PC-9 (cell line): ENCODE results near the gene SFT2D1. TPM values are rescaled to one million over a fixed set of nuclear protein-coding genes. Genes with fewer than 3 reads are reported as not detected.

Experiments used
- BruUV-seq: library from RNA; stranded (reverse); fragments of 400-500 nt; replicated peaks from 2 replicates; lab custom pipeline; 2021; lab: Mats Ljungman, UMichigan
- CTCF ChIA-PET: fragments of 300-600 bp; sonication (Branson Sonifier 250); formaldehyde crosslinking; loops from one replicate; lab custom pipeline; 2022; ENCODE audit warnings: antibody characterized with exemption; lab: Charles Lee
- POLR2A ChIA-PET: fragments of 300-600 bp; sonication (Branson Sonifier 250); formaldehyde crosslinking; loops from one replicate; lab custom pipeline; 2022; ENCODE audit warnings: antibody characterized with exemption; ENCODE audit not compliant: unreplicated experiment; lab: Charles Lee
- DNase-seq, 2 experiments: peaks; one replicate each; pipeline versions ENCODE4 v3.0.0 to v3.0.0-alpha.2; 2015 to 2022; ENCODE audit warnings: mixed read lengths in 1 of 2
- H2AFZ ChIP-seq: fragments of 200-600 bp; sonication (generic); 2 replicates; pipeline ENCODE4 v1.8.1; 2017; ENCODE audit warnings: antibody characterized with exemption
- H3F3A ChIP-seq: fragments of 200-600 bp; sonication (generic); 2 replicates; pipeline ENCODE4 v1.8.1; 2017; ENCODE audit warnings: antibody characterized with exemption, mild to moderate bottlenecking, low read depth; ENCODE audit not compliant: insufficient read depth
- H3K27ac ChIP-seq: fragments of 200-600 bp; sonication (generic); 2 replicates; pipeline ENCODE4 v1.6.1; 2016; ENCODE audit warnings: mixed run types
- H3K27me3 ChIP-seq: fragments of 200-600 bp; sonication (generic); 2 replicates; pipeline ENCODE4 v1.6.1; 2016; ENCODE audit warnings: low read depth, mixed run types; ENCODE audit not compliant: insufficient read depth
- H3K36me3 ChIP-seq: fragments of 200-600 bp; sonication (generic); 2 replicates; pipeline ENCODE4 v1.6.1; 2016; ENCODE audit warnings: low read depth, mixed run types
- H3K4me1 ChIP-seq: fragments of 200-600 bp; sonication (generic); replicated peaks from 2 replicates; pipeline ENCODE4 v1.6.1; 2016; ENCODE audit warnings: mixed run types; ENCODE audit not compliant: insufficient read depth
- H3K4me2 ChIP-seq: fragments of 200-600 bp; sonication (generic); 2 replicates; pipeline ENCODE4 v1.6.1; 2017; ENCODE audit warnings: mixed run types
- H3K4me3 ChIP-seq: fragments of 200-600 bp; sonication (generic); 2 replicates; pipeline ENCODE4 v1.6.1; 2016; ENCODE audit warnings: mixed run types
- H3K79me2 ChIP-seq: fragments of 200-600 bp; sonication (generic); 2 replicates; pipeline ENCODE4 v1.6.1; 2017; ENCODE audit warnings: low read depth, mixed run types
- H3K9me2 ChIP-seq: fragments of 200-600 bp; sonication (generic); 2 replicates; pipeline ENCODE4 v1.8.1; 2017; ENCODE audit warnings: mild to moderate bottlenecking; ENCODE audit not compliant: insufficient read depth
- H3K9me3 ChIP-seq: fragments of 200-600 bp; sonication (generic); 2 replicates; pipeline ENCODE4 v1.8.1; 2016; ENCODE audit warnings: low read depth; ENCODE audit not compliant: insufficient read depth
- H4K20me1 ChIP-seq: fragments of 200-600 bp; sonication (generic); 2 replicates; pipeline ENCODE4 v1.8.1; 2017; ENCODE audit not compliant: insufficient read depth
- EZH2 ChIP-seq: fragments of 200-600 bp; sonication (generic); IDR thresholded peaks from 2 replicates; pipeline ENCODE4 v1.8.0; 2017; ENCODE audit warnings: antibody characterized with exemption, low read depth
- intact Hi-C: fragments of 100-400 bp; cut with micrococcal nuclease; formaldehyde crosslinking; loops from one replicate; pipeline ENCODE4 v1.10.0; 2022; ENCODE audit not compliant: unreplicated experiment
- total RNA-seq: library from RNA; stranded (reverse); gene quantifications from 2 replicates; pipeline ENCODE4 v1.2.3, GENCODE V29; 2021
- TF ChIP-seq, protein P1 (sequence below): fragments of 200-600 bp; sonication (generic); conservative IDR thresholded peaks from 2 replicates; pipeline ENCODE4 v1.6.1; 2017; ENCODE audit warnings: mixed run types, antibody characterized with exemption, mild to moderate bottlenecking, moderate library complexity

Gene SFT2D1
- total RNA-seq, 1 experiment from 2014 or later: 39.9 TPM

DNA sequence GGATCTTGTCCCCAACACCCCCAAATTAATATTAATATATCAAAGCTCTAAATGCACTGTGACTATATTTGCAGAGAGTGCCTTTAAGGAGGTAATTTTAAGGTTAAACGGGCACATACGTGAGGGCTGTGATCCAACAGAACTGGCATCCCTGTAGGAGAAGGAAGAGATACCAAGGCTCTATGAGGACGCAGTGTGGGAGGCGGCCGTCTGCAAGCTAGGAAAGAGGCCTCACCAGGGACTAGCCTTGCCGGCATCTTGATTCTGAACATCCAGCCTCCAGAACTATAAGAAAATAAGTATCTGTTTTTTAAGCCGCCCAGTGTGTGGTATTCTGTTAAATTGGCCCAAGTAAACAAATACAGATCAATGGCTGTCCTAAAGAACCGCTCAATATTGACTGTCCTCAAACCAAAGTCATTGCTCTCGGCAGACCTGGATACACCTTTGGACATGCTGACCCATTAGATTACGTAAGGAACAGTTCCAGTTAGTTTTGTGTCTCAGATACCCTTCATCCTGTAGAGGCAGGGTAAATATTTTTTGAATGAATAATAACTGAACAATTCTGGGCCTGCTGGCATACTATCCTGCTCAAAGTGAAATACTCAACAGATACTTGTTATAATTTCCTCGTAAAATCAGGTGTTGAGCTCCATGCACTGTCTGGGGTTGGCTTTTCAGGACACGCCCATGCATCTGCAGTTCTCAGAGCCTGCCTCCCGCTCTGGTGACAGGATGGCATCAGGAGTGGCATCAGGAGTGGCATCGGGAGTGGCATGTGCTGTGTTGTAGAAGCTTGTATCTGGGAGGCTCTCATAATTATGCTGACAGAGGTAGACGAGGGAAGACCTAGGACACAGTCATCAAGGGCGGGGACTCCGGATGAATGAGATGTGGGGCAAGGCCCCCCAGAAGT is 40.5 kb downstream of the SFT2D1 start:
- Histone ChIP-seq H3K9me2 (no peaks in the 10 kb centered on the region), H3K79me2 (no peaks in the 10 kb centered on the region), H3K27me3 (peaks cover 33% of the 10 kb centered on the region), H3K4me2 (no peak overlapping the region), H3K4me3 (no peak overlapping the region), H3K36me3 (no peaks in the 10 kb centered on the region), H3K27ac (no peak overlapping the region), H4K20me1 (no peaks in the 10 kb centered on the region), H3K4me1 (no peaks in the 10 kb centered on the region), H3F3A (no peaks in the 10 kb centered on the region), H3K9me3 (no peaks in the 10 kb centered on the region), H2AFZ (no peak overlapping the region)
- BruUV-seq: no TSS peak
- TF ChIP-seq, protein P1, sequence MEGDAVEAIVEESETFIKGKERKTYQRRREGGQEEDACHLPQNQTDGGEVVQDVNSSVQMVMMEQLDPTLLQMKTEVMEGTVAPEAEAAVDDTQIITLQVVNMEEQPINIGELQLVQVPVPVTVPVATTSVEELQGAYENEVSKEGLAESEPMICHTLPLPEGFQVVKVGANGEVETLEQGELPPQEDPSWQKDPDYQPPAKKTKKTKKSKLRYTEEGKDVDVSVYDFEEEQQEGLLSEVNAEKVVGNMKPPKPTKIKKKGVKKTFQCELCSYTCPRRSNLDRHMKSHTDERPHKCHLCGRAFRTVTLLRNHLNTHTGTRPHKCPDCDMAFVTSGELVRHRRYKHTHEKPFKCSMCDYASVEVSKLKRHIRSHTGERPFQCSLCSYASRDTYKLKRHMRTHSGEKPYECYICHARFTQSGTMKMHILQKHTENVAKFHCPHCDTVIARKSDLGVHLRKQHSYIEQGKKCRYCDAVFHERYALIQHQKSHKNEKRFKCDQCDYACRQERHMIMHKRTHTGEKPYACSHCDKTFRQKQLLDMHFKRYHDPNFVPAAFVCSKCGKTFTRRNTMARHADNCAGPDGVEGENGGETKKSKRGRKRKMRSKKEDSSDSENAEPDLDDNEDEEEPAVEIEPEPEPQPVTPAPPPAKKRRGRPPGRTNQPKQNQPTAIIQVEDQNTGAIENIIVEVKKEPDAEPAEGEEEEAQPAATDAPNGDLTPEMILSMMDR: no peak
- TF ChIP-seq EZH2: no peak
- CTCF ChIA-PET: no interaction called here
- POLR2A ChIA-PET: no interaction called here
- DNase-seq: no peak
- intact Hi-C loops: no loop called here

DNA sequence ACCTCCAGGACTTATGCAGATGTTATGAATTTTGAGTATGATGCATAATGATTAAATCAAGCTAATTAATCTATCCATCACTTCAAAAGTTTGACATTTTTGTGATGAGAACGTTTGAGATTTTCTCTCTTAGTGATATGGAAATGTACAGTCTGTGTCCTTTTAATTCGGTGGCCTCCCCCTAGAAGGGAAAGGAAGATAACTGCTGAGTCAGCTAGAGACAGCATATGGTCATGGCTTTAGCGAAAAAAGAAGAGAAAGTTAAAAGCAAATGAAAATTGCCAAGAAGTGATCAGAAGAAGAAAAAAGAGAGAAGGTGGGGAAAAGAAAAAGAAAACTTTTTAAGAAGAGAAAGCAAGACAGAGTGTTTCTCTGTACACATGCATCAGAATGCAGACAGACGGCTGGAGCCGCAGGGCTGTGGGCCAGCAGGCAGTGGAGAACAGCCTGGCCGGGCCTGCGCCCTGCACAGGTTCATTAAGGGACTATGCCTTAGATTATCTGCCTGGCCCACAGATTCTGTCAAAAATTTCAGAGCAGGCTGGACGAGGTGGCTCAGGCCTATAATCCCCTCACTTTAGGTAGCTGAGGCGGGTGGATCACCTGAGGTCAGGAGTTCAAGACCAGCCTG is 41.9 kb downstream of the SFT2D1 start:
- no peak for TF ChIP-seq EZH2
- TF ChIP-seq, protein P1: no peak
- H3K9me2 ChIP-seq: no peaks in the 10 kb centered on the region
- H3K4me1 ChIP-seq: no peaks in the 10 kb centered on the region
- no peak overlapping the region for H3K27ac ChIP-seq
- no peak overlapping the region for H3K4me2 ChIP-seq
- no peak overlapping the region for H3K4me3 ChIP-seq
- POLR2A ChIA-PET: no interaction called here
- CTCF ChIA-PET: no interaction called here
- no peaks in the 10 kb centered on the region for H3K79me2 ChIP-seq
- BruUV-seq: no TSS peak
- no peaks in the 10 kb centered on the region for H4K20me1 ChIP-seq
- intact Hi-C loops: no loop called here
- no peak overlapping the region for H2AFZ ChIP-seq
- peaks cover 45% of the 10 kb centered on the region for H3K27me3 ChIP-seq
- no peaks in the 10 kb centered on the region for H3K9me3 ChIP-seq
- no peaks in the 10 kb centered on the region for H3F3A ChIP-seq
- no peaks in the 10 kb centered on the region for H3K36me3 ChIP-seq
- no peak for DNase-seq

DNA sequence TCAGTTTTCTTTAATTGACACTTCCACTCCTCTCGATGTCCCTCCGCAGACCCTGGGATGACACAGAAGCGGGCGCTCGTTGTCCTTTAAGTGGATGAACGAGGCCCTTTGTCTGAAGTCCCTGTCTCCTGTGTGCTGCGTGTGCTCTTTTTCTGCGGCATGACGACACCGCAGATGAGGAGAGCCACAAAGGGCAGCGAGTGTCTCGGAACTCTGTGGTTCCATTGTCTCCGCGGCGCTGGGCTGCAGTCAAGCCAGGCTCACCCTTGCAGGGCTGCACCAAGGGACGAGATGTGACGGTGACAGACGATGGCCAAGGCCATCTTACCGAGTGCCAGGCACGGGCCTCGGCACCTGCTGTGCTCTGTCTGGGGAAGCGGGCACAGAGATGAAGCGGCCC is 44.7 kb downstream of the SFT2D1 start:
- Histone ChIP-seq H3K27me3 (peaks cover 58% of the 10 kb centered on the region), H3K27ac (no peak overlapping the region), H3K79me2 (no peaks in the 10 kb centered on the region), H3K4me1 (no peaks in the 10 kb centered on the region), H4K20me1 (no peaks in the 10 kb centered on the region), H3K4me2 (no peak overlapping the region), H3F3A (no peaks in the 10 kb centered on the region), H2AFZ (no peak overlapping the region), H3K36me3 (no peaks in the 10 kb centered on the region), H3K9me3 (no peaks in the 10 kb centered on the region), H3K9me2 (no peaks in the 10 kb centered on the region), H3K4me3 (no peak overlapping the region)
- ChIA-PET CTCF (no interaction called here), POLR2A (no interaction called here)
- no peak for DNase-seq
- BruUV-seq: no TSS peak
- intact Hi-C loops: no loop called here
- no peak for TF ChIP-seq EZH2
- TF ChIP-seq, protein P1: no peak
